Fibroblast of pulmonary artery (primary cell): ENCODE measurements around the gene DEFB124.
"Not testable (repeated sequence)": the region's sequence is repeated elsewhere in the genome, so short reads cannot be mapped to it uniquely, and the experiment has no call there.

Source experiments
- DNase-seq: peaks from one replicate; pipeline ENCODE4 v3.0.0-alpha.2; 2010; ENCODE audit warnings: low read depth
- H3K4me3 ChIP-seq: replicated peaks from 2 replicates; pipeline ENCODE4 v1.5.1; 2011; ENCODE audit warnings: low read depth, mild to moderate bottlenecking, control low read depth, low read length, moderate library complexity
- TF ChIP-seq, protein P1 (sequence below): IDR thresholded peaks from 2 replicates; pipeline ENCODE4 v1.5.1; 2011; ENCODE audit warnings: mild to moderate bottlenecking, control low read depth, low read length, inconsistent platforms; ENCODE audit errors: missing control alignments

The DEFB124 gene

DNA sequence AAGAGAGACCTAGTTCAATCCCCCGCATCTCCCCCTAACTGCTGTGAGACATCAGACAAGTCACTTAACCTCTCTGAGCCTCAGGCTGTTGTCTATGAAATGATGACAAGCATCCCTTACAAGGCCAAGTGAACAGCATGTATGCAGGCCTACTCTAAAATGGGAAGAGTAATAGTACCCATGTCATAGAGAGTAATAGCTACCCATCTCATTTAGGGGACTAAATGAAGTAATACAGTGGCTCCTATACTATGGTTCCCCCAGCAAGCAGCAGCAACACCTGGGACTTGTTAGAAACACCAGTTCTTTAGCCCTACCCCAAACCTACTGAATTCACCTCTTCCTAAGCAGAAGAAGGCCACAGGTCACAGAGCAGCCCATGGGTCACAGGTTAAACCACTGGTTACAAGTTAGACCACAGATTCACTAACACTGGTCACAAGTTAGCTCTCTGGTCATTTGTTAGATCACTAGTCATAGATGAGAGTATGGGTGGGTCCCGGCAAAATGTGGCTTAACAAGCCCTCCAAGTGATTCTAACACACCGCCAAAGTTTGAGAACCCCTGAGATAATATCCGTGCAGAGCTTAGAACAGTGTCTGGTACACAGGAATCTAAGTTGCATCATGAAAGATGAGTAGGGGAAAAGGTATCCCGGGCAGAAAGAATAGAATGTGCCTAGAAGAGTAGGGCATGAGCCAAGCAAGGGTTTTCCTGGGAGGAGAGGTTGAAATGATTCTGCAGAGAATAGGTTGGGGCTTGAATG, 1.4 kb downstream of the DEFB124 start:
- TF ChIP-seq, protein P1, sequence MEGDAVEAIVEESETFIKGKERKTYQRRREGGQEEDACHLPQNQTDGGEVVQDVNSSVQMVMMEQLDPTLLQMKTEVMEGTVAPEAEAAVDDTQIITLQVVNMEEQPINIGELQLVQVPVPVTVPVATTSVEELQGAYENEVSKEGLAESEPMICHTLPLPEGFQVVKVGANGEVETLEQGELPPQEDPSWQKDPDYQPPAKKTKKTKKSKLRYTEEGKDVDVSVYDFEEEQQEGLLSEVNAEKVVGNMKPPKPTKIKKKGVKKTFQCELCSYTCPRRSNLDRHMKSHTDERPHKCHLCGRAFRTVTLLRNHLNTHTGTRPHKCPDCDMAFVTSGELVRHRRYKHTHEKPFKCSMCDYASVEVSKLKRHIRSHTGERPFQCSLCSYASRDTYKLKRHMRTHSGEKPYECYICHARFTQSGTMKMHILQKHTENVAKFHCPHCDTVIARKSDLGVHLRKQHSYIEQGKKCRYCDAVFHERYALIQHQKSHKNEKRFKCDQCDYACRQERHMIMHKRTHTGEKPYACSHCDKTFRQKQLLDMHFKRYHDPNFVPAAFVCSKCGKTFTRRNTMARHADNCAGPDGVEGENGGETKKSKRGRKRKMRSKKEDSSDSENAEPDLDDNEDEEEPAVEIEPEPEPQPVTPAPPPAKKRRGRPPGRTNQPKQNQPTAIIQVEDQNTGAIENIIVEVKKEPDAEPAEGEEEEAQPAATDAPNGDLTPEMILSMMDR, result no peak
- peak; percentile 36 for DNase-seq
- H3K4me3 ChIP-seq, result no peak overlapping the region

GRCh38 chr20:31472395-31473330, 2.3 kb downstream of the DEFB124 start:
- no peak overlapping the region for H3K4me3 ChIP-seq
- DNase-seq, result peak; percentile 53
- TF ChIP-seq, protein P1, result no peak

DNA sequence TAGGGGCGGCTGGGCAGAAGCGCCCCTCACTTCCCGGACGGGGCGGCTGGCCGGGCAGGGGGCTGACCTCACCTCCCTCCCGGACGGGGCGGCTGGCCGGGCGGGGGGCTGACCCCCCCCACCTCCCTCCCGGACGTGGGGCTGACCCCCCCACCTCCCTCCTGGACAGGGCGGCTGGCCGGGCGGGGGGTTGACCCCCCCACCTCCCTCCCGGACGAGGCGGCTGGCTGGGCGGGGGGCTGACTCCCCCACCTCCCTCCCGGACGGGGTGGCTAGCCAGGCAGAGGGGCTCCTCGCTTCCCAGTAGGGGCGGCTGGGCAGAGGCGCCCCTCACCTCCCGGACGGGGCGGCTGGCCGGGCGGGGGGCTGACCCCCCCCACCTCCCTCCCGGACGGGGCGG, 4.0 kb downstream of the DEFB124 start:
- DNase-seq, H3K4me3 ChIP-seq: not testable (repeated sequence)

GRCh38 chr20:31454361-31454760, 20.6 kb downstream of the DEFB124 start:
- TF ChIP-seq, protein P1, result no peak
- no peak for DNase-seq

DNA sequence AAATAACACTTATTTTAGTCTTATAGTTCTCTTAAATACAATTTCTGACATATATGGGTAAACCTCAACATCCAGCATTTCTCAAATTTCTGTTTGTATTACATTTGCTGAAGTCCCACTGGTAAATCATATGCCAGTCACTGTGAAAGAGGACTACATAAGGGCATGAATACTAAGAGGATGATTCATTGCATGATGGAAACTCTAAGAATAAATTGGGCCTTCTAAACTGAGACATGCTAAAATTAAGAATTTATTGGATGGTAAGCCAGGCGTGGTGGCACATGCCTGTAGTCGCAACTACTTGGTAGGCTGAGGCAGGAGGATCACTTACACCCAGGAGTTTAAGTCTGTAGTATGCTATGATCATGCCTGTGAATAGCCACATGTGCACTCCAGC, 22.4 kb downstream of the DEFB124 start:
- DNase-seq, result no peak
- TF ChIP-seq, protein P1, result no peak
- H3K4me3 ChIP-seq, result no peak overlapping the region

More at GRCh38 chr20:31454361-31454760, 20.6 kb downstream of the DEFB124 start:
- no peak overlapping the region for H3K4me3 ChIP-seq

GRCh38 chr20:31449511-31450414, 25.2 kb downstream of the DEFB124 start:
- DNase-seq, result no peak
- TF ChIP-seq, protein P1, result no peak
- H3K4me3 ChIP-seq, result no peak overlapping the region
